ENCODE measurements around the gene ANKRD55.
"Not testable (repeated sequence)": the region's sequence is repeated elsewhere in the genome, so short reads cannot be mapped to it uniquely, and the experiment has no call there.

DNA sequence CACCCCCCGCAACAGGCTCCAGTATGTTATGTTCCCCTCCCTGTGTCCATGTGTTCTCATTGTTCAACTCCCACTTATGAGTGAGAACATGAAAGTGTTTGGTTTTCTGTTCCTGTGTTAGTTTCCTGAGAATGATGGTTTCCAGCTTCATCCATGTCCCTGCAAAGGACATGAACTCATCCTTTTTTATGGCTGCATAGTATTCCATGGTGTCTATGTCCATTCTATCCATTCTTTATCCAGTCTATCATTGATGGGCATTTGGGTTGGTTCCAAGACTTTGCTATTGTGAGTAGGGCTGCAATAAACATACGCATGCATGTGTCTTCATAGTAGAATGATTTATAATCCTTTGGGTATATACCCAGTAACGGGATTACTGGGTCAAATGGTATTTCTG is 35.6 kb upstream of the ANKRD55 start:
- TF ChIP-seq EZH2 (IDR thresholded peaks at IDR 0.05; ENCODE audit: low read length, unreplicated experiment); EZH2phosphoT487 (IDR thresholded peaks at IDR 0.05; ENCODE audit: borderline replicate concordance, low read length): not testable (repeated sequence)
- TF ChIP-seq, protein P1, sequence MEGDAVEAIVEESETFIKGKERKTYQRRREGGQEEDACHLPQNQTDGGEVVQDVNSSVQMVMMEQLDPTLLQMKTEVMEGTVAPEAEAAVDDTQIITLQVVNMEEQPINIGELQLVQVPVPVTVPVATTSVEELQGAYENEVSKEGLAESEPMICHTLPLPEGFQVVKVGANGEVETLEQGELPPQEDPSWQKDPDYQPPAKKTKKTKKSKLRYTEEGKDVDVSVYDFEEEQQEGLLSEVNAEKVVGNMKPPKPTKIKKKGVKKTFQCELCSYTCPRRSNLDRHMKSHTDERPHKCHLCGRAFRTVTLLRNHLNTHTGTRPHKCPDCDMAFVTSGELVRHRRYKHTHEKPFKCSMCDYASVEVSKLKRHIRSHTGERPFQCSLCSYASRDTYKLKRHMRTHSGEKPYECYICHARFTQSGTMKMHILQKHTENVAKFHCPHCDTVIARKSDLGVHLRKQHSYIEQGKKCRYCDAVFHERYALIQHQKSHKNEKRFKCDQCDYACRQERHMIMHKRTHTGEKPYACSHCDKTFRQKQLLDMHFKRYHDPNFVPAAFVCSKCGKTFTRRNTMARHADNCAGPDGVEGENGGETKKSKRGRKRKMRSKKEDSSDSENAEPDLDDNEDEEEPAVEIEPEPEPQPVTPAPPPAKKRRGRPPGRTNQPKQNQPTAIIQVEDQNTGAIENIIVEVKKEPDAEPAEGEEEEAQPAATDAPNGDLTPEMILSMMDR (conservative IDR thresholded peaks at IDR 0.05; ENCODE audit: low read depth, low read length), result not testable (repeated sequence)
